Activated CD4-positive, alpha-beta memory T cell treated with anti-CD3 and anti-CD28 coated beads, Interleukin-2, amount 10 ng/mL, durations not matched to agents 7 days and 5 days (primary cell): ENCODE measurements around the gene ICOSLG. TPM values are rescaled to one million over a fixed set of nuclear protein-coding genes. Genes with fewer than 3 reads are reported as not detected.

ENCODE experiments used
- total RNA-seq, 2 experiments: library from RNA; stranded (reverse); gene quantifications; one replicate each; pipeline ENCODE4 v1.2.3, GENCODE V29; 2021

ICOSLG gene
- total RNA-seq, 2 experiments from 2014 or later: 6.1 to 6.6 TPM

Other genes with a start within 250 kb of the ICOSLG start
- 10 to 100 TPM; 76.0 to 76.5 TPM for gene TRAPPC10, start 228.6 kb downstream of the ICOSLG start, total RNA-seq
- gene PWP2, start 133.5 kb downstream of the ICOSLG start, total RNA-seq: 10 to 100 TPM; 18.6 to 22.5 TPM
- 10 to 100 TPM; 48.9 to 49.5 TPM for gene GATD3, start 107.3 kb downstream of the ICOSLG start, total RNA-seq
- gene DNMT3L, start 21.0 kb upstream of the ICOSLG start, total RNA-seq: not detected
- gene AIRE, start 44.9 kb upstream of the ICOSLG start, total RNA-seq: under 1 TPM; 0.48 to 0.58 TPM
- 100 to 1,000 TPM; 218 to 221 TPM for gene PFKL, start 59.1 kb upstream of the ICOSLG start, total RNA-seq
- gene CFAP410, start 98.4 kb upstream of the ICOSLG start, total RNA-seq: 10 to 100 TPM; 14.2 to 15.5 TPM
- 10 to 100 TPM; 13.7 to 14.8 TPM for gene TRPM2, start 112.7 kb upstream of the ICOSLG start, total RNA-seq
- 1 to 10 TPM; 3.7 to 3.8 TPM for gene LRRC3, start 214.6 kb upstream of the ICOSLG start, total RNA-seq